HepG2 (cell line): Measurements from ENCODE around the gene CHCHD6. TPM values are rescaled to one million over a fixed set of nuclear protein-coding genes. Genes with fewer than 3 reads are reported as not detected.

Experiments
- ATAC-seq: fragments of 200-7000 bp; cut with Tn5 transposase; 3 replicates; pipeline ENCODE4 v1.9.1; 2020; ENCODE audit warnings: mild to moderate bottlenecking, moderate library complexity
- BruUV-seq: library from RNA; stranded (reverse); fragments of 400-500 nt; replicated peaks from 2 replicates; lab custom pipeline; 2021; lab: Mats Ljungman, UMichigan
- CTCF ChIA-PET: fragments of 300-600 bp; formaldehyde crosslinking; extraction: SDS; loops from one replicate; lab custom pipeline; 2021; ENCODE audit warnings: low total read pairs, inconsistent platforms, low intra/inter-chr PET ratio; lab: Yijun Ruan, JAX
- POLR2A ChIA-PET: fragments of 350-600 bp; sonication (Branson Sonifier 250); formaldehyde crosslinking; loops from one replicate; lab custom pipeline; 2020; ENCODE audit warnings: antibody characterized with exemption, inconsistent platforms; lab: Yijun Ruan, JAX
- DNase-seq: peaks from one replicate; pipeline ENCODE4 v3.0.0-alpha.2; 2015; ENCODE audit warnings: low spot score
- FAIRE-seq: peaks from 3 replicates; lab custom pipeline; 2011; peaks lifted over from hg19 to GRCh38; lab: Jason Lieb, UNC
- H2AFZ ChIP-seq: one replicate; pipeline ENCODE4 v1.6.1; 2011; ENCODE audit warnings: low read length, inconsistent platforms
- H3K27ac ChIP-seq: fragments of 300-600 bp; 3 replicates; pipeline ENCODE4 v1.8.0; 2011; ENCODE audit warnings: mixed run types, mild to moderate bottlenecking, mixed read lengths, low read length, inconsistent platforms; ENCODE audit not compliant: insufficient read depth; ENCODE audit errors: extremely low read length
- H3K27me3 ChIP-seq, 2 experiments: fragments of 200-600 bp in 1 of 2; 2 replicates in 1 of 2; 3 replicates in 1 of 2; pipeline versions ENCODE4 v1.6.0 to v1.8.0; 2011; ENCODE audit warnings: low read length in 2 of 2, mild to moderate bottlenecking in 2 of 2, moderate library complexity in 2 of 2, inconsistent platforms in 1 of 2; ENCODE audit not compliant: insufficient read depth in 2 of 2, control insufficient read depth in 1 of 2
- H3K36me3 ChIP-seq, 2 experiments: fragments of 200-600 bp in 1 of 2; replicated peaks in 1 of 2; 2 replicates in 1 of 2; 3 replicates in 1 of 2; pipeline versions ENCODE4 v1.5.1 to v1.8.0; 2011; ENCODE audit warnings: low read length in 2 of 2, inconsistent platforms in 1 of 2; ENCODE audit not compliant: insufficient read depth in 2 of 2, control insufficient read depth in 1 of 2
- H3K4me1 ChIP-seq: 2 replicates; pipeline ENCODE4 v1.5.1; 2012; ENCODE audit warnings: low read length, inconsistent platforms; ENCODE audit not compliant: insufficient read depth
- H3K4me2 ChIP-seq: 2 replicates; pipeline ENCODE4 v1.6.0; 2011; ENCODE audit warnings: low read depth, low read length, inconsistent platforms
- H3K4me3 ChIP-seq, 3 experiments: fragments of 200-600 bp in 1 of 3; sonication (generic), shearing (Covaris generic) in 1 of 3; replicated peaks in 1 of 3; 2 replicates each; pipeline ENCODE4 v1.5.1; 2011 to 2016; ENCODE audit warnings: low read length in 3 of 3, inconsistent platforms in 2 of 3, low read depth in 2 of 3, mild to moderate bottlenecking in 2 of 3, control low read depth in 1 of 3, mixed read lengths in 1 of 3; ENCODE audit not compliant: insufficient read depth in 1 of 3
- H3K79me2 ChIP-seq: one replicate; pipeline ENCODE4 v1.6.1; 2011; ENCODE audit warnings: low read length, inconsistent platforms; ENCODE audit not compliant: insufficient read depth
- H3K9ac ChIP-seq: 2 replicates; pipeline ENCODE4 v1.6.0; 2011; ENCODE audit warnings: mild to moderate bottlenecking, low read depth, low read length, inconsistent platforms; ENCODE audit not compliant: insufficient read depth
- H3K9me3 ChIP-seq: 2 replicates; pipeline ENCODE4 v1.5.1; 2012; ENCODE audit warnings: mild to moderate bottlenecking, low read length
- H4K20me1 ChIP-seq: 2 replicates; pipeline ENCODE4 v1.6.0; 2011; ENCODE audit warnings: inconsistent platforms, mild to moderate bottlenecking, low read length, moderate library complexity; ENCODE audit not compliant: insufficient read depth
- CBX5 ChIP-seq: sonication (generic); formaldehyde crosslinking; IDR thresholded peaks from 2 replicates; pipeline ENCODE4 v1.4.0; 2020; ENCODE audit warnings: missing genetic modification reagents, borderline replicate concordance
- NFE2L2 ChIP-seq: fragments of 150-350 bp; IDR thresholded peaks from 2 replicates; pipeline ENCODE4 v1.6.1; 2014; ENCODE audit warnings: low read length
- TAF1 ChIP-seq: sonication (generic); formaldehyde crosslinking; IDR thresholded peaks from 2 replicates; pipeline ENCODE4 v1.4.0; 2020; ENCODE audit warnings: missing genetic modification reagents
- ZNF333 ChIP-seq: sonication (generic); formaldehyde crosslinking; IDR thresholded peaks from 2 replicates; pipeline ENCODE4 v1.4.0; 2020; ENCODE audit warnings: mild to moderate bottlenecking, missing genetic modification reagents, borderline replicate concordance
- WGBS: methylation state at CpG from one replicate; pipeline ENCODE4 v1.1.6; 2017; ENCODE audit warnings: low lambda C conversion rate; 5-methylcytosine and 5-hydroxymethylcytosine counted together
- in situ Hi-C: cut with HindIII; loops from 2 replicates; pipeline ENCODE4 v1.10.0; 2017; ENCODE audit warnings: low pct_unique_long_range_greater_than_20kb; ENCODE audit not compliant: extremely low pct_ligation_motif_present
- intact Hi-C: fragments of 100-400 bp; cut with micrococcal nuclease; formaldehyde crosslinking; loops from one replicate; pipeline ENCODE4 v1.10.0; 2022; ENCODE audit not compliant: unreplicated experiment
- polyA plus RNA-seq, 8 experiments: library from polyadenylated mRNA; depleted of rRNA in 3 of 8; stranded (reverse) in 7 of 8; unstranded in 1 of 8; fragments of >200 nt; fragmentation: Illumina TruSeq in 4 of 8; extraction: Trizol in 4 of 8; gene quantifications; 2 replicates each; pipeline versions ENCODE4 v1.2.1 to v1.2.3, GENCODE V29; 2011 to 2016; ENCODE audit warnings: low read depth in 4 of 8, missing spikeins in 1 of 8, mixed read lengths in 1 of 8; ENCODE audit not compliant: insufficient read depth in 1 of 8
- total RNA-seq, 5 experiments: library from RNA; depleted of rRNA; stranded (reverse); fragments of >200 nt; fragmentation: Illumina TruSeq; extraction: Trizol; gene quantifications; 2 replicates each; pipeline ENCODE4 v1.2.3, GENCODE V29; 2016; ENCODE audit warnings: low read depth in 1 of 5
- TF ChIP-seq, protein P1 (sequence below): sonication (generic); formaldehyde crosslinking; IDR thresholded peaks from 2 replicates; pipeline ENCODE4 v1.5.0; 2020; ENCODE audit warnings: mild to moderate bottlenecking, missing genetic modification reagents, borderline replicate concordance
- TF ChIP-seq, protein P2 (sequence below): sonication (generic); formaldehyde crosslinking; IDR thresholded peaks from 2 replicates; pipeline ENCODE4 v1.4.0; 2020; ENCODE audit warnings: missing genetic modification reagents

Gene CHCHD6
- total and polyA plus RNA-seq, 2 of the 13 experiments (the other 11 are each of a cell fraction or from before 2014, with no cell fraction given), result 20.3 to 20.8 TPM

DNA sequence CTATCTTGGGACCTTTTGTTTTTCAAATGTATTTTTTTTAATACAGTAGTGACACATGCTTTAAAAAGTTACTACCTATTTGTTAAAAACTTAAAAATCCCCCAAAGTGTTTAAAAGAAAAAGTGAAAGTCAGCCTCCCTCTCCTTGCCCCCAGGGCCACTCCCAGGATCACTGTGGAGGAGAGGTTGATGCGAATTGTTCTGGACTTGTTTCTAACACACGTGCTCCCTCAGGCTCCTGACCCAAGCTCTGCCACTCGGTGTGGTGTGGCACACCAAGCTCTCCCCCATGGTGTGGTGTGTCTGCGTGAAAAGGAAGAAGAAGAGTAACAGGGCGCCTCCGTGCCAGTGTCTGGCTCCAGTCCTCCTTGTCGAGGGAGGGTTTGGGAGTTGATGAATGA is 93.5 kb downstream of the CHCHD6 start:
- H4K20me1 ChIP-seq, result no peaks in the 10 kb centered on the region
- H3K79me2 ChIP-seq, result no peaks in the 10 kb centered on the region
- TF ChIP-seq CBX5 (no peak), NFE2L2 (no peak), TAF1 (CRISPR knock-in tag) (no peak), ZNF333 (CRISPR knock-in tag) (no peak)
- TF ChIP-seq, protein P1, sequence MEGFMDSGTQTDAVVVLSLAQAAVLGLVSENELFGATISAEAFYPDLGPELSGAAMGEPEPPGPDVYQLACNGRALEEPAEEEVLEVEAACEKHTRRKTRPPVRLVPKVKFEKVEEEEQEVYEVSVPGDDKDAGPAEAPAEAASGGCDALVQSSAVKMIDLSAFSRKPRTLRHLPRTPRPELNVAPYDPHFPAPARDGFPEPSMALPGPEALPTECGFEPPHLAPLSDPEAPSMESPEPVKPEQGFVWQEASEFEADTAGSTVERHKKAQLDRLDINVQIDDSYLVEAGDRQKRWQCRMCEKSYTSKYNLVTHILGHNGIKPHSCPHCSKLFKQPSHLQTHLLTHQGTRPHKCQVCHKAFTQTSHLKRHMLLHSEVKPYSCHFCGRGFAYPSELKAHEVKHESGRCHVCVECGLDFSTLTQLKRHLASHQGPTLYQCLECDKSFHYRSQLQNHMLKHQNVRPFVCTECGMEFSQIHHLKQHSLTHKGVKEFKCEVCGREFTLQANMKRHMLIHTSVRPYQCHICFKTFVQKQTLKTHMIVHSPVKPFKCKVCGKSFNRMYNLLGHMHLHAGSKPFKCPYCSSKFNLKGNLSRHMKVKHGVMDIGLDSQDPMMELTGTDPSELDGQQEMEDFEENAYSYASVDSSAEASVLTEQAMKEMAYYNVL (CRISPR knock-in tag), result no peak
- TF ChIP-seq, protein P2, sequence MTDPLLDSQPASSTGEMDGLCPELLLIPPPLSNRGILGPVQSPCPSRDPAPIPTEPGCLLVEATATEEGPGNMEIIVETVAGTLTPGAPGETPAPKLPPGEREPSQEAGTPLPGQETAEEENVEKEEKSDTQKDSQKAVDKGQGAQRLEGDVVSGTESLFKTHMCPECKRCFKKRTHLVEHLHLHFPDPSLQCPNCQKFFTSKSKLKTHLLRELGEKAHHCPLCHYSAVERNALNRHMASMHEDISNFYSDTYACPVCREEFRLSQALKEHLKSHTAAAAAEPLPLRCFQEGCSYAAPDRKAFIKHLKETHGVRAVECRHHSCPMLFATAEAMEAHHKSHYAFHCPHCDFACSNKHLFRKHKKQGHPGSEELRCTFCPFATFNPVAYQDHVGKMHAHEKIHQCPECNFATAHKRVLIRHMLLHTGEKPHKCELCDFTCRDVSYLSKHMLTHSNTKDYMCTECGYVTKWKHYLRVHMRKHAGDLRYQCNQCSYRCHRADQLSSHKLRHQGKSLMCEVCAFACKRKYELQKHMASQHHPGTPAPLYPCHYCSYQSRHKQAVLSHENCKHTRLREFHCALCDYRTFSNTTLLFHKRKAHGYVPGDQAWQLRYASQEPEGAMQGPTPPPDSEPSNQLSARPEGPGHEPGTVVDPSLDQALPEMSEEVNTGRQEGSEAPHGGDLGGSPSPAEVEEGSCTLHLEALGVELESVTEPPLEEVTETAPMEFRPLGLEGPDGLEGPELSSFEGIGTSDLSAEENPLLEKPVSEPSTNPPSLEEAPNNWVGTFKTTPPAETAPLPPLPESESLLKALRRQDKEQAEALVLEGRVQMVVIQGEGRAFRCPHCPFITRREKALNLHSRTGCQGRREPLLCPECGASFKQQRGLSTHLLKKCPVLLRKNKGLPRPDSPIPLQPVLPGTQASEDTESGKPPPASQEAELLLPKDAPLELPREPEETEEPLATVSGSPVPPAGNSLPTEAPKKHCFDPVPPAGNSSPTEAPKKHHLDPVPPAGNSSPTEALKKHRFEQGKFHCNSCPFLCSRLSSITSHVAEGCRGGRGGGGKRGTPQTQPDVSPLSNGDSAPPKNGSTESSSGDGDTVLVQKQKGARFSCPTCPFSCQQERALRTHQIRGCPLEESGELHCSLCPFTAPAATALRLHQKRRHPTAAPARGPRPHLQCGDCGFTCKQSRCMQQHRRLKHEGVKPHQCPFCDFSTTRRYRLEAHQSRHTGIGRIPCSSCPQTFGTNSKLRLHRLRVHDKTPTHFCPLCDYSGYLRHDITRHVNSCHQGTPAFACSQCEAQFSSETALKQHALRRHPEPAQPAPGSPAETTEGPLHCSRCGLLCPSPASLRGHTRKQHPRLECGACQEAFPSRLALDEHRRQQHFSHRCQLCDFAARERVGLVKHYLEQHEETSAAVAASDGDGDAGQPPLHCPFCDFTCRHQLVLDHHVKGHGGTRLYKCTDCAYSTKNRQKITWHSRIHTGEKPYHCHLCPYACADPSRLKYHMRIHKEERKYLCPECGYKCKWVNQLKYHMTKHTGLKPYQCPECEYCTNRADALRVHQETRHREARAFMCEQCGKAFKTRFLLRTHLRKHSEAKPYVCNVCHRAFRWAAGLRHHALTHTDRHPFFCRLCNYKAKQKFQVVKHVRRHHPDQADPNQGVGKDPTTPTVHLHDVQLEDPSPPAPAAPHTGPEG (CRISPR knock-in tag), result no peak
- H3K9ac ChIP-seq, result no peak overlapping the region
- H3K4me3 ChIP-seq, result no peak overlapping the region
- no peak overlapping the region for H3K27ac ChIP-seq
- H3K9me3 ChIP-seq, result no peaks in the 10 kb centered on the region
- no peak overlapping the region for H2AFZ ChIP-seq
- intact Hi-C loops (no loop called here), in situ Hi-C loops (no loop called here)
- H3K36me3 ChIP-seq, result 0 out of 5 replicates have a peak, but pooled peaks cover 0 to 2% of the 10 kb centered on the region in 2 experiments
- CTCF ChIA-PET, result no interaction called here
- WGBS, result 96% methylated on average over 7 of the region's 7 CpGs
- no peaks in the 10 kb centered on the region for H3K4me1 ChIP-seq
- H3K27me3 ChIP-seq, result no peaks in the 10 kb centered on the region
- no TSS peak for BruUV-seq
- H3K4me2 ChIP-seq, result no peak overlapping the region
- DNase-seq (no peak), FAIRE-seq (no peak), ATAC-seq (no peak)
- POLR2A ChIA-PET, result no interaction called here
